GM23338 (cell line): ENCODE data around the gene ASIC5. TPM values are rescaled to one million over a fixed set of nuclear protein-coding genes. Genes with fewer than 3 reads are reported as not detected.

Source experiments
- ATAC-seq: fragments of 200-7000 bp; cut with Tn5 transposase; 3 replicates; pipeline ENCODE4 v1.9.1; 2020
- DNase-seq: peaks from one replicate; pipeline ENCODE4 v3.0.0-alpha.2; 2015; ENCODE audit warnings: low spot score
- H2AFZ ChIP-seq: fragments of 200-600 bp; sonication (generic); 2 replicates; pipeline ENCODE4 v1.8.0; 2016; ENCODE audit warnings: antibody characterized with exemption, mild to moderate bottlenecking, moderate library complexity
- H3F3A ChIP-seq: fragments of 200-600 bp; sonication (generic); replicated peaks from 2 replicates; pipeline ENCODE4 v1.8.0; 2017; ENCODE audit warnings: antibody characterized with exemption, mixed run types, low read depth
- H3K27ac ChIP-seq: fragments of 200-600 bp; sonication (generic); 2 replicates; pipeline ENCODE4 v1.6.1; 2016; ENCODE audit warnings: low read depth
- H3K27me3 ChIP-seq: fragments of 200-600 bp; sonication (generic); 2 replicates; pipeline ENCODE4 v1.8.0; 2016; ENCODE audit warnings: mild to moderate bottlenecking, mixed run types, moderate library complexity; ENCODE audit not compliant: insufficient read depth
- H3K36me3 ChIP-seq: fragments of 200-600 bp; sonication (generic); 2 replicates; pipeline ENCODE4 v1.8.0; 2016; ENCODE audit warnings: mild to moderate bottlenecking; ENCODE audit not compliant: insufficient read depth
- H3K4me1 ChIP-seq: fragments of 200-600 bp; sonication (generic); 2 replicates; pipeline ENCODE4 v1.8.0; 2016; ENCODE audit warnings: mild to moderate bottlenecking, moderate library complexity; ENCODE audit not compliant: insufficient read depth
- H3K4me2 ChIP-seq: fragments of 200-600 bp; sonication (generic); 2 replicates; pipeline ENCODE4 v1.7.1; 2017; ENCODE audit warnings: mixed run types
- H3K4me3 ChIP-seq: fragments of 200-600 bp; sonication (generic); 2 replicates; pipeline ENCODE4 v1.6.1; 2016; ENCODE audit warnings: mixed run types
- H3K79me2 ChIP-seq: fragments of 200-600 bp; sonication (generic); replicated peaks from 2 replicates; pipeline ENCODE4 v1.8.0; 2017; ENCODE audit warnings: mild to moderate bottlenecking; ENCODE audit not compliant: insufficient read depth
- H3K9me2 ChIP-seq: fragments of 200-600 bp; sonication (generic); 2 replicates; pipeline ENCODE4 v1.8.0; 2017; ENCODE audit not compliant: insufficient read depth
- H4K20me1 ChIP-seq: fragments of 200-600 bp; sonication (generic); replicated peaks from 2 replicates; pipeline ENCODE4 v1.8.0; 2017; ENCODE audit warnings: mild to moderate bottlenecking; ENCODE audit not compliant: insufficient read depth
- H3K27ac Mint-ChIP-seq: 2 replicates; pipeline ENCODE4 v1.8.0; 2020; ENCODE audit warnings: inconsistent platforms, mild to moderate bottlenecking, moderate library complexity, mixed read lengths
- H3K27me3 Mint-ChIP-seq: 3 replicates; pipeline ENCODE4 v1.8.0; 2022; ENCODE audit warnings: low read depth, mild to moderate bottlenecking, moderate library complexity, mixed read lengths, inconsistent platforms; ENCODE audit not compliant: insufficient read depth, poor library complexity
- H3K36me3 Mint-ChIP-seq: 3 replicates; pipeline ENCODE4 v1.8.0; 2021; ENCODE audit warnings: low read depth, mild to moderate bottlenecking, inconsistent platforms, moderate library complexity, mixed read lengths
- H3K4me1 Mint-ChIP-seq: 3 replicates; pipeline ENCODE4 v1.8.0; 2020; ENCODE audit warnings: mild to moderate bottlenecking, inconsistent platforms, mixed read lengths
- H3K4me3 Mint-ChIP-seq: 3 replicates; pipeline ENCODE4 v1.8.0; 2021; ENCODE audit warnings: moderate library complexity, mild to moderate bottlenecking, inconsistent platforms, mixed read lengths
- H3K9me3 Mint-ChIP-seq: 3 replicates; pipeline ENCODE4 v1.8.0; 2020; ENCODE audit warnings: moderate library complexity, mild to moderate bottlenecking, inconsistent platforms, mixed read lengths
- NANOG ChIP-seq: IDR thresholded peaks from 2 replicates; pipeline ENCODE4 v1.6.1; 2016; ENCODE audit warnings: antibody characterized with exemption, borderline replicate concordance
- ZNF331 ChIP-seq: fragments of 250-450 bp; sonication (Bioruptor Pico); IDR thresholded peaks from 2 replicates; pipeline ENCODE4 v1.5.0; 2020; ENCODE audit warnings: low read depth, mild to moderate bottlenecking, moderate library complexity
- polyA plus RNA-seq: library from polyadenylated mRNA; unstranded; fragments of >200 nt; fragmentation: Nextera tagmentation; extraction: Ambion mirVana; gene quantifications from 2 replicates; pipeline ENCODE4 v1.2.1, GENCODE V29; 2016
- total RNA-seq: library from RNA; depleted of rRNA; stranded (reverse); fragments of >200 nt; shearing (Covaris generic); gene quantifications from 2 replicates; pipeline ENCODE4 v1.2.3, GENCODE V29; 2014
- TF ChIP-seq, protein P1 (sequence below): IDR thresholded peaks from one replicate; pipeline ENCODE4 v1.6.1; 2018; ENCODE audit warnings: antibody characterized with exemption; ENCODE audit not compliant: unreplicated experiment
- TF ChIP-seq, protein P2 (sequence below), 2 experiments: fragments of 200-600 bp in 1 of 2; sonication (generic) in 1 of 2; conservative IDR thresholded peaks; 2 replicates each; pipeline versions ENCODE4 v1.5.1 to v1.6.1; 2016 to 2017; ENCODE audit warnings: antibody characterized with exemption in 2 of 2, low read depth in 2 of 2, mild to moderate bottlenecking in 2 of 2, moderate library complexity in 1 of 2

Gene ASIC5
- total and polyA plus RNA-seq, 2 experiments from 2014 or later = not detected

DNA sequence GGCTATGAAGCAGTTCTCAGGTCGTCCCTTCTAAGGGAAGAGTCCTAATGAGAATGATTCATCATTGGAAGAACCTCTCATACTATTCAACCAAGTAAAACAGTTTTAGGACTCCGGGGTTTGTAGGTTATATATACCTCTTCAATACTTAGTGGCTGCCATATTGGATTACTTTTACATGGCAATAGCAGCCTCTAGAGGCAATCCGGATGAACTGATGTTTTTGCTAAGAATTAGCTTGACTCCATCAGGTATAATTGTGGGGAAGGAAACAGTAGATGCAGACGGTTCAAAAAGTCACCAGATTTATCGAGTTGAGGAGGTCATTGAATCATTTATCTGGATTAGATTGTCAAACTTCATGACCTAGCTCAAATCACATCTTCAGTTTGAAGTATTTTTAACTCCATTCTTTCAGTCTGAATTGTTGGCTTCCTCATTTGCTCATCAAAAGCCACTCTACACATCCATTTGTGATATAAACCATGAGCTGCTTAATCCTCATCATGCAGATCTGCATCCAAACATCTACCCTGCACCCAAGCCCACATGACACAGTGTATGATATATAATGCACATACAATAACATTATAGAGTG is 78.9 kb downstream of the ASIC5 start:
- no peaks in the 10 kb centered on the region for H3K27me3 Mint-ChIP-seq
- H3K9me3 Mint-ChIP-seq = no peaks in the 10 kb centered on the region
- peak; percentile 96 for ATAC-seq
- Histone ChIP-seq H3K27me3 (no peaks in the 10 kb centered on the region), H3F3A (no peaks in the 10 kb centered on the region), H3K36me3 (no peaks in the 10 kb centered on the region), H3K79me2 (no peaks in the 10 kb centered on the region), H2AFZ (no peak overlapping the region), H3K9me2 (no peaks in the 10 kb centered on the region), H4K20me1 (no peaks in the 10 kb centered on the region), H3K4me2 (no peak overlapping the region), H3K27ac (no peak overlapping the region), H3K4me1 (peaks cover 7% of the 10 kb centered on the region; the same call in 1 of the 2 replicates), H3K4me3 (no peak overlapping the region)
- peaks cover 6% of the 10 kb centered on the region; the same call in 1 of the 3 replicates for H3K4me1 Mint-ChIP-seq
- H3K36me3 Mint-ChIP-seq = no peaks in the 10 kb centered on the region
- peak; percentile 77 for DNase-seq
- no peak overlapping the region for H3K27ac Mint-ChIP-seq
- H3K4me3 Mint-ChIP-seq = no peak overlapping the region
- TF ChIP-seq, protein P1, sequence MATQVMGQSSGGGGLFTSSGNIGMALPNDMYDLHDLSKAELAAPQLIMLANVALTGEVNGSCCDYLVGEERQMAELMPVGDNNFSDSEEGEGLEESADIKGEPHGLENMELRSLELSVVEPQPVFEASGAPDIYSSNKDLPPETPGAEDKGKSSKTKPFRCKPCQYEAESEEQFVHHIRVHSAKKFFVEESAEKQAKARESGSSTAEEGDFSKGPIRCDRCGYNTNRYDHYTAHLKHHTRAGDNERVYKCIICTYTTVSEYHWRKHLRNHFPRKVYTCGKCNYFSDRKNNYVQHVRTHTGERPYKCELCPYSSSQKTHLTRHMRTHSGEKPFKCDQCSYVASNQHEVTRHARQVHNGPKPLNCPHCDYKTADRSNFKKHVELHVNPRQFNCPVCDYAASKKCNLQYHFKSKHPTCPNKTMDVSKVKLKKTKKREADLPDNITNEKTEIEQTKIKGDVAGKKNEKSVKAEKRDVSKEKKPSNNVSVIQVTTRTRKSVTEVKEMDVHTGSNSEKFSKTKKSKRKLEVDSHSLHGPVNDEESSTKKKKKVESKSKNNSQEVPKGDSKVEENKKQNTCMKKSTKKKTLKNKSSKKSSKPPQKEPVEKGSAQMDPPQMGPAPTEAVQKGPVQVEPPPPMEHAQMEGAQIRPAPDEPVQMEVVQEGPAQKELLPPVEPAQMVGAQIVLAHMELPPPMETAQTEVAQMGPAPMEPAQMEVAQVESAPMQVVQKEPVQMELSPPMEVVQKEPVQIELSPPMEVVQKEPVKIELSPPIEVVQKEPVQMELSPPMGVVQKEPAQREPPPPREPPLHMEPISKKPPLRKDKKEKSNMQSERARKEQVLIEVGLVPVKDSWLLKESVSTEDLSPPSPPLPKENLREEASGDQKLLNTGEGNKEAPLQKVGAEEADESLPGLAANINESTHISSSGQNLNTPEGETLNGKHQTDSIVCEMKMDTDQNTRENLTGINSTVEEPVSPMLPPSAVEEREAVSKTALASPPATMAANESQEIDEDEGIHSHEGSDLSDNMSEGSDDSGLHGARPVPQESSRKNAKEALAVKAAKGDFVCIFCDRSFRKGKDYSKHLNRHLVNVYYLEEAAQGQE = no peak
- TF ChIP-seq, protein P2, sequence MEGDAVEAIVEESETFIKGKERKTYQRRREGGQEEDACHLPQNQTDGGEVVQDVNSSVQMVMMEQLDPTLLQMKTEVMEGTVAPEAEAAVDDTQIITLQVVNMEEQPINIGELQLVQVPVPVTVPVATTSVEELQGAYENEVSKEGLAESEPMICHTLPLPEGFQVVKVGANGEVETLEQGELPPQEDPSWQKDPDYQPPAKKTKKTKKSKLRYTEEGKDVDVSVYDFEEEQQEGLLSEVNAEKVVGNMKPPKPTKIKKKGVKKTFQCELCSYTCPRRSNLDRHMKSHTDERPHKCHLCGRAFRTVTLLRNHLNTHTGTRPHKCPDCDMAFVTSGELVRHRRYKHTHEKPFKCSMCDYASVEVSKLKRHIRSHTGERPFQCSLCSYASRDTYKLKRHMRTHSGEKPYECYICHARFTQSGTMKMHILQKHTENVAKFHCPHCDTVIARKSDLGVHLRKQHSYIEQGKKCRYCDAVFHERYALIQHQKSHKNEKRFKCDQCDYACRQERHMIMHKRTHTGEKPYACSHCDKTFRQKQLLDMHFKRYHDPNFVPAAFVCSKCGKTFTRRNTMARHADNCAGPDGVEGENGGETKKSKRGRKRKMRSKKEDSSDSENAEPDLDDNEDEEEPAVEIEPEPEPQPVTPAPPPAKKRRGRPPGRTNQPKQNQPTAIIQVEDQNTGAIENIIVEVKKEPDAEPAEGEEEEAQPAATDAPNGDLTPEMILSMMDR (conservative IDR thresholded peaks at IDR 0.05; ENCODE audit: low read depth in 2 of 2) = peak; percentile 88 to 94

DNA sequence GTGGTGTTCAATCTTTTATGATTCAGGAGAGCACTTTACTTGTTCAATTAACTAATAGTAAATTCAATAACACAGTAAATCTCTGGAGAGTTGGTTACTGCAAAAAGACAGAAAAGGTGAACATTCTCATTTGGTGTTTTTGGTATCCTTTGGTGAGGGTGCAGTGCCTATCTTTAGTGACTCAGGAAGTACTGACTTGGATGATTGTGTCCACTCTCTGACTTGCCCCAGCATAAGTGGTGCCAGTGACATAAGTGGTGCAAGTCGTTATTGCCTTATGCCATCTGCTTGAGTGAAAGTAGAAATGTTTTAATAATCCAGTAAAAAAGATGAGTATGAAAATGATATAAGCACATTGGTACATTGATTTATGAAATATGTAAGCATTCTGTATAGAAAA is 80.2 kb downstream of the ASIC5 start:
- Histone ChIP-seq H3K27ac (no peak overlapping the region), H3K36me3 (no peaks in the 10 kb centered on the region), H3K4me1 (peaks cover 12% of the 10 kb centered on the region), H3K27me3 (no peaks in the 10 kb centered on the region), H3K79me2 (no peaks in the 10 kb centered on the region), H2AFZ (no peak overlapping the region), H3K4me2 (no peak overlapping the region), H3K4me3 (no peak overlapping the region), H4K20me1 (no peaks in the 10 kb centered on the region), H3K9me2 (no peaks in the 10 kb centered on the region), H3F3A (no peaks in the 10 kb centered on the region)
- DNase-seq (no peak), ATAC-seq (no peak)
- TF ChIP-seq ZNF331 (CRISPR knock-in tag) (no peak), NANOG (no peak)
- TF ChIP-seq, protein P1 = no peak
- TF ChIP-seq, protein P2 (conservative IDR thresholded peaks at IDR 0.05; ENCODE audit: low read depth in 2 of 2) = no peak
- Mint-ChIP-seq H3K9me3 (no peaks in the 10 kb centered on the region), H3K27me3 (no peaks in the 10 kb centered on the region), H3K36me3 (no peaks in the 10 kb centered on the region), H3K4me3 (no peak overlapping the region), H3K4me1 (peaks cover 8% of the 10 kb centered on the region; the same call in 2 of the 3 replicates), H3K27ac (no peak overlapping the region)
